Jurkat, Clone E6-1 (cell line): ENCODE results near the gene EPN3. TPM values are rescaled to one million over a fixed set of nuclear protein-coding genes. Genes with fewer than 3 reads are reported as not detected.

Experiments
- DNase-seq: peaks from one replicate; pipeline ENCODE4 v3.0.0-alpha.2; 2011; ENCODE audit warnings: low read depth, low spot score
- H3K4me3 ChIP-seq: 2 replicates; pipeline ENCODE4 v1.5.1; 2011; ENCODE audit warnings: mild to moderate bottlenecking, low read length, control low read depth, moderate library complexity
- polyA plus RNA-seq: library from polyadenylated mRNA; unstranded; fragments of >200 nt; gene quantifications from one replicate; pipeline ENCODE4 v1.2.1, GENCODE V29; 2012; ENCODE audit warnings: missing spikeins; ENCODE audit not compliant: insufficient read length, insufficient read depth

The EPN3 gene
- polyA plus RNA-seq, result not detected

DNA sequence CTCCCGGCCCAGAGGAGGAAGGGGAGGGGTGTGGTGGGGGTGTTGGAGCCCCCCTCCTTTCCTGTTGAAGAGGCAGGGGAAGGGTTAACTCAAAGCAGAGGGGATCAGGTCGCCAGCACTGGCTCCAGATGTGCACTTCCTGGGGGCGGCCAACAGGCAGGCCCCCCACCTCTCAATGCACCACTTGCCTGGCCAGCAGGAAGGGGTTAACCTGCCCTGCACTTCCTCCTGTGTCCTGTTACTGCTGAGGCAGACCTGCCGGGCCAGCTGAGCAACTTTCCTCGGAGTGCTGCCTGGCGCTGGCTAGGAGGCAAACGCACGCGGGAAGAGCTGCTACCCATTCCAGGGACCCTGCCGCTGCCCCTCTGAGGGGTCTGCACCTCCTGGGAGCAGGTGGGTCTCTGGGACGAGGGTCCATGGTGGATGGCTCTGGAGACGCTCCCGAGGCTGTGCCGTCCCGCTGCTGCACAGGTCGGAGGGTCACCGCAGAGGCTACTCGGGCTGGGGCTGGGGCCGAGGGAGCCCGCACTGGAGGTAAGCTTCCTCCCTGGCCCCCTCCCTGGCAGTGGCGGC, at the start of gene EPN3:
Gene EPN3 (plus strand): TSS at position 284 of the 573 bp plus-strand sequence. CDS start 3,822 bp downstream, outside the sequence.
- no peak for DNase-seq
- no peak within 1 kb of the TSS for H3K4me3 ChIP-seq

DNA sequence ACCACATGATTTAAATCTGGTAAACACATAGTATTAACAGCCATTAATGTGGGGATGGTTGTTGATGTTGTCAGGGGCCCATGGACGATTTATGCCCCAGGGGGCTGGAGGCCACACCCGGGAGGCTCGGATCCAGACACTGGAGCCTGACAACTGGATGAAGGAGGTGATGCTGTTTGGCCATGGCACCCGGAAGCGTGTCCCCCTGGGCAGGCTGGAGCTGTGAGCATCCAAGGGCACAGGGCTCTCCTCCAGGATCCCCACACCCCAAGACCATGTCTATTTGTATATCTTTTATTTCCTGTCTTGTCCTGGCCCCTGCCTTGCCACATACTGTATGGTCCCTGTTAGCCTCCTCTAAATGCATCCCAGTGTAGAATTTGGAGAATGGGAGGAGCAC, 49.3 kb upstream of the EPN3 start:
- no peak for DNase-seq
- H3K4me3 ChIP-seq, result no peak overlapping the region

DNA sequence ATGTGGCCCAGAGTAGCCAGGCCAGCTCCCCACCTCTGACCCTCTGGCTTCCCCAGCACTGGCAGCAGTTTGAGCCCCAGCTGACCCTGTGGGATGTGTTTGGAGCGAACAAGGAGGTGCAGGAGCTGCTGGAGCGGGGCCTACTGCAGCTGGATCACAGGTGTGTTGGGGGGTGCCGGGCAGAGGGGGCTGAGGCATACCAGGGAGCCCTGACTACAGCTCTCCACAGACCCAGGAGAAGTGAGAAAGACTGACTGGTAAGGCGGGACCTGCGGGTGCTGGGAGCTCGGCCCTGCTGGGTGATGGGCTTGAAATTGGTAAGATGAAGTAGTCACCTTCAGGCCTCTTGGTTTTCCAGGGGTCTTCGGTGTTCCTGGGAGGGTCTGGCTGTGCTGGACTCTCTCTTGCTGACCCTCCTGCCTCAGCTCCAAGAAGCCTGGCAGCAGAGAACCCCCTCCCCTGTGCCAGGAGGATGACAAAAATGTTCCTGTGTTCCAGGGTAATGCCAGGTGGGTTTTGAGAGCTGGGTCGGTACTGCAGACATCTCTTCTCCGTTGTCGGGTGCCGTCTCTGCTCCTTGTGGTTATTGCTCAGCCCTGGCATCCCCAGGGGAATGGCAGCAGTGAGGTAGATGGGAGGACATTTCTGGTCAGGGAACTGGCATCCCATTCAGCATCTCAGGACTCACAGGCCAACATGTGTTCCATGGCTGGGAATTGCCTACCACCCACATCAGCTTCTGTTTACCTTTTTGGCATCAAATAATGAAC, 48.0 kb upstream of the EPN3 start:
- DNase-seq, result no peak

DNA sequence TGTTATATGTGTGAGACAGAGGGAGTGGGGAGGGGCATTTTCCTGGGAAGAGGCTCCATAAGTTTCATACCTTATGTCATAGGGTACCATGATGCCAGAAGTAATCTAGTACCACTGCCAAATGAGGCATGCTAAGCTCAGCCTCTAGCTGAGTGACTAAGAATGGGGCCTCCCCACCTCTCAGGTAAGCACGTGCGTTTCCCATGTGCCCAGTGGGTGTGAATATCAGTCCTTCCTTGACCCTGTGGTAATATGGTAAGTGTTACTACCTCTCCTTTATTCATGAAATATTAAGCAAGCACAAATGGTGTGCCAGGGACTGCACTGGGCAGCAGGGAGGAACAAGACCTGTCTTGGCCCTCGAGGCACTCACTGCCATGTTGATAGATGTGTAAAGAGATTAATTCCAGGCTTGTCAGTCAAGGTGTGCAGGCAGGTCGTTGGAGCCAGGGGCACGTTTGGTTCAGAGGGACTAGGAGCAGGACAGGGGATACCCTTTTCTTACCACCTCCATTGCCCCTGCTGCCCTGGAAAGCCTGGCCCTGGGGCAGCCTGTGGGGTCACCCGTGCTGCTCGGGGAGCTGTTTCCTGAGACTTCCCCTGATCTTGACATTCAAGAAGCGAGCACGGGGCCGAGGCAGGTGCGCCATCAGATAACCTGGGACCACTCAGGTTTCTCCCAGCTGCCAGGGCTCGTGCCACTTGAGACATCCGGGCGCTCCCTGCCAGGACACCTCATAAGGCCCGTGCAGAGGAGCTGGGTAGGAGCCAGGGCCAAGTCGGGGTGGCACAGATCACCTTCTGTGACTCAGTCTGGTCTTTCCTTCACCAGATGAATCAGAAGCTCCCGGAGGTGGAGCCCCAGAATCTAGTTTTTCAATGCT, 45.1 kb upstream of the EPN3 start:
- H3K4me3 ChIP-seq, result no peak overlapping the region

More for the DNA sequence above, 48.0 kb upstream of the EPN3 start:
- H3K4me3 ChIP-seq, result no peak overlapping the region

DNA sequence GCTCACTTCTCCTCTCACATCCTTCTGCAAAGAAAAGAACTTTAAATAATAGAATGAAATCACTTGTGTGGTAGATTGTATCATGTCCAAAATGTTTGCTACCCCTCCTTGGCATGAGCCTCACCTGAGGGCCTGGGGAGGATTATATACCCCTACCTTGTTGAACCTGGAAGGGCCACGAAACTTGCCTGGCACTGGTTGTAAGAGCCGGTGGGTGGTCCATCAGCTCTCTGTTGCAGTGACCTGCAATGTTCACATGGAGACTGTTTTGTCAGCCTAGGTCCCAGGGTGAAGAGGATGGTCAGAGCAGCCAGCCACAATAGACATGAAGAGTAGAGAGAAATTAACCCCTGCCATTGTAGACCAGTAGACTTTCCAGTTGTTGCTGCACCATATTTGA, 43.7 kb upstream of the EPN3 start:
- no peak for DNase-seq
- no peak overlapping the region for H3K4me3 ChIP-seq

More for the DNA sequence above, 45.1 kb upstream of the EPN3 start:
- DNase-seq, result no peak

GRCh38 chr17:50491505-50491904, 41.0 kb upstream of the EPN3 start:
- no peak for DNase-seq
- no peak overlapping the region for H3K4me3 ChIP-seq

GRCh38 chr17:50492214-50492613, 40.3 kb upstream of the EPN3 start:
- H3K4me3 ChIP-seq, result no peak overlapping the region
- no peak for DNase-seq

- DNase-seq, result no peak
- H3K4me3 ChIP-seq, result no peak overlapping the region
Measured at GRCh38 chr17:50493744-50494143, 38.8 kb upstream of the EPN3 start.

GRCh38 chr17:50495217-50495823, 37.2 kb upstream of the EPN3 start:
- H3K4me3 ChIP-seq, result no peak overlapping the region
- DNase-seq, result no peak

DNA sequence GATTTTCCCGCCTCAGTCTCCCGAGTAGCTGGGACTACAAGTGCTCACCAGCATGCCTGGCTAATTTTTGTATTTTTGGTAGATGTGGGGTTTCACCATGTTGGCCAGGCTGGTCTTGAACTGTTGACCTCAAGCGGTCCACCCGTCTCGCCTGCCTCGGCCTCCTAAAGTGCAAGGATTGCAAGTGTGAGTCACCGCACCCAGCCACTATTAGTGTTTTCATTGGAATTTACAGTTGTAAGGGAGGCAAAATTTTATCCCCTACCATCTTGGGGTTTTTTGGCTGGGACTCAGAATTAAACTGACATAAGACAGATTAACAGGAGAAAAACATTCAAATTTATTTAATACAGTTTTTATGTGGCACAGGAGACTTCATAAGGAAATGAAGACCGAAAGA, 36.6 kb upstream of the EPN3 start:
- DNase-seq, result no peak
- no peak overlapping the region for H3K4me3 ChIP-seq

GRCh38 chr17:50498021-50498874, 34.3 kb upstream of the EPN3 start:
- H3K4me3 ChIP-seq, result no peak overlapping the region
- no peak for DNase-seq

DNA sequence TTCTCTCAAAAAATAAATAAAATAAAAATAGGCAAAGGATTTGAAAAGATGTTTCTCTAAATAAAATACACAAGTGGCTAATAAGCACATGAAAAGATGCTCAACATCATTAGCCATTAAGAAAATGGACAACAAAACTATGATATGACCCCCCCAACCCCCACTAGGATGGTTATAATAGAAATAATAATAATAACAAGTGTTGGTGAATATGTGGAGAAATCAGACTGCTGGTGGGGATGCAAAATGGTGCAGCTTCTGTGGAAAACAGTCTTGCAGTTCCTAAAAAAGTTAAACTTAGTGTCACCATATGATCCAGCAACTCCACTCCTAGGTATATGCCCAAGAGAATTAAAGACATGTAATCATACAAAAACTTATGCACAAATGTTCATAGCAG, 33.3 kb upstream of the EPN3 start:
- no peak for DNase-seq
- no peak overlapping the region for H3K4me3 ChIP-seq

- H3K4me3 ChIP-seq, result no peak overlapping the region
- DNase-seq, result no peak
Measured at GRCh38 chr17:50499721-50500120, 32.8 kb upstream of the EPN3 start.

DNA sequence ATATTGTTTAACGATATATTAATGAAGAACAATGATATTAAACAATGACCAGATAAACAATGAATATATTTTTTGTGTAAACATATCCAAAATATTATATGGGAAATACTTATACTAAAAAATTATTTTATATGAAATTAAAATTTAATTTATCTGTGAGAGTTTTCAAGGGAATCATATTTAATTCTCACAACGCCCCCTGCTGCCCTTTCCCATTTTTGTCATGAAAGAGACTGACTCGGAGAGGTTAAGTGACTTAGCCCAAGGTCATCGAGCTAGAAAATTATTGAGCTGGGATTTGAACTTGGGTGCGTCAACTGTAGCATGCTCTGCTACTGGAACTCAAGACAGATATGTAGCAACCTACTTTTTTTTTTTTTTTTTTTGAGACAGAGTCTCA, 31.5 kb upstream of the EPN3 start:
- no peak for DNase-seq

DNA sequence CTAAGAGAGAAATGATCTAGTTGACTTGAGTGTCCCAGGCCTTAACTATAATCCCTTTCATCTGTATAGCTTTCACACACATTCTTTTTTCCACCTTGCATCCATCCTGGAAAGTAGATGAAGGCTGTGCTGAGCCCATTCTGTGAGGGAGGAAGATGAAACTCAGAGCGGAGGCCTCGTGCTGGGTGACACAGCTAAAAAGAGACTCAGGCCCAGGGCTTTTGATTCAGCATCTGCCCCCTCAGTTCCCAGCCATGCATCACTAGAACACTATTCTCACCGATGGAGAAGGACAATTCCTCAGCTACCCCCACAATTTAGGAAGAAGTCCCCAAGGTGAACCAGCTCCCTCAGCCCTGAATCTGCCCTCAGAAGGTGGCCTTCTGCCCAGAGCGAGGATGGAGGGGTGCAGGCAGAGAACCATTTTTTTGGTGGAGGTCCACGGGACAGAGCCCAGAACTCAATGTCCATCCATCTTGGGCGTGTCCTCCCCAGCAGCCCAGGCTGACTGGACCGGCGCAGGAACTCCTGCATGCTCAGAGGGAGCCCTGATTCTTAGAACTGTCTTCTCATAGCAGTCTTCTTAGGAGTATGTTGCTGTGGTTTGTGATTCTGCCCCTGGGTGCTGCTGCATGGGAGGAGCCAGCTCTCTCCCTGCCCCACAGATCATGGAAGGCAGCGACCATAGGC, 30.1 kb upstream of the EPN3 start:
- H3K4me3 ChIP-seq, result no peak overlapping the region
- no peak for DNase-seq

More for the DNA sequence above, 31.5 kb upstream of the EPN3 start:
- H3K4me3 ChIP-seq, result no peak overlapping the region

- no peak overlapping the region for H3K4me3 ChIP-seq
- DNase-seq, result no peak
Measured at GRCh38 chr17:50505591-50506130, 26.9 kb upstream of the EPN3 start.

DNA sequence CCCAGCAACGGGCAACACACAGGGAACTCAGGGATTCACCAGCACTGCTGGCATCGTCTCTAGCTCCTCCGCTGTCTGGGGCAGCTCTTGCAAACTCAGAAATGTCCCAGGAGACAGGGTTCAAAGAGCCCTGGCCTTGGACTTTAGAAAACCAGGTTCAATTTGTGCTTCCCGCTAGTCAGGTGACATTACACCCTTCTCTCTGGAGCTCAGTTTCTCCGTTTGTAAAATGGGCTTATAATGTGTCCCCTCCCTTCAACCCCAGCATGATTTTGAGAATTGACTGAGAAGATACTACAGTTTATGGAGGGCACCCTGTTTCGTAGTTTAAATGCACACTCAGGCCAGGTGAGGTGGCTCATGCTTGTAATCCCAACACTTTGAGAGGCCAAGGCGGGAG, 26.2 kb upstream of the EPN3 start:
- H3K4me3 ChIP-seq, result no peak overlapping the region

More for the DNA sequence above, 26.2 kb upstream of the EPN3 start:
- DNase-seq, result no peak
